KMS-11 (cell line): ENCODE measurements around the gene ANKS6.

Experiments used
- H2AFZ ChIP-seq: fragments of 200-600 bp; sonication (generic); 2 replicates; pipeline ENCODE4 v1.6.1; 2016; ENCODE audit warnings: antibody characterized with exemption, mixed run types, low read depth
- H3K27ac ChIP-seq: fragments of 200-600 bp; sonication (generic); 2 replicates; pipeline ENCODE4 v1.6.1; 2016; ENCODE audit warnings: mild to moderate bottlenecking, mixed run types
- H3K27me3 ChIP-seq: fragments of 200-600 bp; sonication (generic); 2 replicates; pipeline ENCODE4 v1.6.1; 2017; ENCODE audit warnings: mild to moderate bottlenecking, low read depth, mixed run types, moderate library complexity; ENCODE audit not compliant: insufficient read depth
- H3K36me3 ChIP-seq: fragments of 200-600 bp; sonication (generic); 2 replicates; pipeline ENCODE4 v1.6.1; 2017; ENCODE audit warnings: mild to moderate bottlenecking, mixed run types; ENCODE audit not compliant: insufficient read depth
- H3K4me1 ChIP-seq: fragments of 200-600 bp; sonication (generic); 2 replicates; pipeline ENCODE4 v1.6.1; 2016; ENCODE audit warnings: mild to moderate bottlenecking, low read depth, mixed run types; ENCODE audit not compliant: poor library complexity, severe bottlenecking
- H3K4me2 ChIP-seq: fragments of 200-600 bp; sonication (generic); 2 replicates; pipeline ENCODE4 v1.7.0; 2016; ENCODE audit warnings: mild to moderate bottlenecking, mixed run types
- H3K4me3 ChIP-seq: fragments of 200-600 bp; sonication (generic); IDR thresholded peaks from 2 replicates; pipeline ENCODE4 v1.6.1; 2017; ENCODE audit warnings: low read depth, low read length, mixed read lengths; ENCODE audit not compliant: insufficient read depth
- H3K79me2 ChIP-seq: fragments of 200-600 bp; sonication (generic); 2 replicates; pipeline ENCODE4 v1.6.1; 2016; ENCODE audit warnings: low read depth, mixed run types; ENCODE audit not compliant: insufficient read depth
- H3K9ac ChIP-seq: fragments of 200-600 bp; sonication (generic); 2 replicates; pipeline ENCODE4 v1.6.1; 2016; ENCODE audit warnings: mild to moderate bottlenecking, mixed run types
- H4K20me1 ChIP-seq: fragments of 200-600 bp; sonication (generic); 2 replicates; pipeline ENCODE4 v1.6.1; 2016; ENCODE audit warnings: mild to moderate bottlenecking, mixed run types; ENCODE audit not compliant: insufficient read depth
- CTCF ChIP-seq: fragments of 200-600 bp; sonication (generic); conservative IDR thresholded peaks from 2 replicates; pipeline ENCODE4 v1.6.1; 2017; ENCODE audit warnings: low read depth, mild to moderate bottlenecking, antibody characterized with exemption, low read length, moderate library complexity, mixed read lengths

ANKS6 gene

DNA sequence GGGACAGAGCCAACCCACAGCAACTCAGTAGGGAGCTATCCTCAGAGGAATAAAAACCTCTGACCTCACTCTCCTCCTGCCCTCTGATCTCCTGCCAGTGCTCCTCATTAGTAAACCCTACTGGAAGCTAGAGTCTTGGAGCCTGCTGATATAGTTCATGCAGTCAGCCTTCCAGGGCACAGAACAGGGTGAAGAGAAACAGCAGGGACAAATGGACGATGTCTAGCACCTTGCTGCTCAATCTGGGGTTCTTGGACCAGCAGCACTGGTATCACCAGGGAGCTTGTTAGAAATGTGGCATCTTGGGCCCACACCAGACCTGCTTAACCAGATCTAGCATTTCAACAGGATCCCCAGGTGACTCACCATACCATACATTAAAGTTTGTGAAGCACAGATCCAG lies 5.6 kb upstream of the ANKS6 start:
- Histone ChIP-seq H2AFZ (no peak overlapping the region), H3K36me3 (no peaks in the 10 kb centered on the region), H3K79me2 (no peaks in the 10 kb centered on the region), H3K4me1 (peaks cover 5% of the 10 kb centered on the region), H3K4me2 (no peak overlapping the region), H3K27me3 (no peaks in the 10 kb centered on the region), H3K4me3 (no peak overlapping the region), H3K9ac (no peak overlapping the region), H3K27ac (no peak overlapping the region), H4K20me1 (no peaks in the 10 kb centered on the region)
- TF ChIP-seq CTCF = no peak

DNA sequence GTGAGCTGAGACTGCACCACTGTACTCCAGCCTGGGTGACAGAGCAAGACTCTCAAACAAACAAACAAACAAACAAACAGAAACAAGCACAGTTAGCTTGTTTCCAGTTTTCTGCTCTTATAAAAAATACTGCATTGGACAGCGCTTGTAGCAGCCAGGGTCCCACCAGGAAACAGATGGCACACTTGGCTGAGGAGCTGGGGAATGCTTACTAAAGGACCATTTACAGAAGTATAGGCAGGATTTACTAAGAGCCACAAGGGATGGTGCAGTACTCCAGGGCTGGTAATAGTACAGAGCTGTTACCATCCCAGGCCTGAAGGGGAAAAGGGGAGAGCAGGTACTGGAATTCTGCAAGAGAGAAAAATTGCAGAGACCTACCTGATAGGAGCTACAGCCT lies 5.2 kb upstream of the ANKS6 start:
- H3K4me3 ChIP-seq = no peak overlapping the region
- no peaks in the 10 kb centered on the region for H3K36me3 ChIP-seq
- TF ChIP-seq CTCF = no peak
- no peak overlapping the region for H3K9ac ChIP-seq
- H4K20me1 ChIP-seq = no peaks in the 10 kb centered on the region
- H2AFZ ChIP-seq = no peak overlapping the region
- H3K27me3 ChIP-seq = no peaks in the 10 kb centered on the region
- H3K4me2 ChIP-seq = no peak overlapping the region
- peaks cover 1% of the 10 kb centered on the region for H3K4me1 ChIP-seq
- H3K79me2 ChIP-seq = no peaks in the 10 kb centered on the region
- no peak overlapping the region for H3K27ac ChIP-seq

DNA sequence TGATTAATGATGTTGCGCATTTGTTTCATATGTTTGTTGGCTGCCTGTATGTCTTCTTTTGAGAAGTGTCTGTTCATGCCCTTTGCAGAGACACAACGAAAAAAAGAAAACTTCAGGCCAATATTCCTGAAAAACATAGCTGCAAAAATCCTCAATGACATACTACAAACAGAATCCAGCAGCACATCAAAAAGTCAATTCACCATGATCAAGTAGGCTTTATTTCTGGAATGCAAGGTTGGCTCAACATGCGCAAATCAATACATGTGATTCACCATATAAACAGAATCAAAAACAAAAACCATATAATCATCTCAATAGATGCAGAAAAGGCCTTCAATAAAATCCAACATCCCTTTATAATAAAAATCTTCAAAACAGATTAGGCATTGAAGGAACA lies 1.9 kb upstream of the ANKS6 start:
- H2AFZ ChIP-seq = no peak overlapping the region
- no peaks in the 10 kb centered on the region for H3K36me3 ChIP-seq
- H3K4me2 ChIP-seq = no peak overlapping the region
- H3K27me3 ChIP-seq = no peaks in the 10 kb centered on the region
- H4K20me1 ChIP-seq = no peaks in the 10 kb centered on the region
- no peak for TF ChIP-seq CTCF
- H3K4me1 ChIP-seq = peaks cover 7% of the 10 kb centered on the region
- no peak overlapping the region for H3K9ac ChIP-seq
- H3K4me3 ChIP-seq = no peak overlapping the region
- no peak overlapping the region for H3K27ac ChIP-seq
- peaks cover 7% of the 10 kb centered on the region; the same call in 1 of the 2 replicates for H3K79me2 ChIP-seq

DNA sequence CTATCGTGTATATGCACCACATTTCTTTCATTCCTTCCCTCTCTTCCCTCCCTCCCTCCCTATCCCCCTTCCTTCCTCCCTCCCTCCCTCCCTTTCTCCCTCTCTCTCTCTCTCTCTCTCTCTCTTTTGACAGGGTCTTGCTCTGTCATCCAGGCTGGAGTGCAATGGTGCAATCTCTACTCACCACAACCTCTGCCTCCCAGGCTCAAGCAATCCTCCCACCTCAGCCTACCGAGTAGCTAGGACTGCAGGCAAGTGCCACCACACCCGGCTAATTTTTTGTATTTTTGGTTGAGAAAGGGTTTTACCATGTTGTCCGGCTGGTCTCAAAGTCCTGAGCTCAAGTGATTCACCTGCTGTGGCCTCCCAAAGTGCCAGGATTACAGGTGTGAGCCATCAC lies 1.1 kb upstream of the ANKS6 start:
- Histone ChIP-seq H3K27ac (no peak overlapping the region), H3K9ac (no peak overlapping the region), H3K4me1 (peaks cover 15% of the 10 kb centered on the region), H3K4me2 (no peak overlapping the region), H3K4me3 (no peak overlapping the region), H3K79me2 (peaks cover 7% of the 10 kb centered on the region; the same call in 1 of the 2 replicates), H3K36me3 (no peaks in the 10 kb centered on the region), H2AFZ (no peak overlapping the region), H3K27me3 (no peaks in the 10 kb centered on the region), H4K20me1 (no peaks in the 10 kb centered on the region)
- TF ChIP-seq CTCF = no peak
